Stomach smooth muscle (tissue), 2 donors: Measurements from ENCODE around the gene PKP4.

Experiments used
- H3K27ac ChIP-seq: one replicate; pipeline ENCODE4 v1.7.0; 2013; ENCODE audit warnings: mild to moderate bottlenecking, low read length, inconsistent platforms
- H3K27me3 ChIP-seq, 2 donors: one replicate each; pipeline ENCODE4 v1.7.0; 2013; ENCODE audit warnings: low read length in 2 of 2; ENCODE audit not compliant: insufficient read depth in 2 of 2, control insufficient read depth in 1 of 2
- H3K36me3 ChIP-seq, 2 donors: one replicate each; pipeline ENCODE4 v1.7.0; 2013; ENCODE audit warnings: low read length in 2 of 2; ENCODE audit not compliant: control insufficient read depth in 2 of 2, insufficient read depth in 2 of 2
- H3K4me1 ChIP-seq: one replicate; pipeline ENCODE4 v1.7.0; 2013; ENCODE audit warnings: low read length; ENCODE audit not compliant: control insufficient read depth, insufficient read depth
- H3K4me3 ChIP-seq, 2 donors: one replicate each; pipeline ENCODE4 v1.7.0; 2013; ENCODE audit warnings: low read length in 2 of 2
- H3K9ac ChIP-seq, 2 donors: one replicate each; pipeline ENCODE4 v1.7.0; 2013; ENCODE audit warnings: low read length in 2 of 2, mild to moderate bottlenecking in 1 of 2
- H3K9me3 ChIP-seq, 2 donors: one replicate each; pipeline ENCODE4 v1.7.0; 2013; ENCODE audit warnings: low read length in 2 of 2; ENCODE audit not compliant: control insufficient read depth in 2 of 2
- donor health status: healthy.
- donor health status: Pancreatic carcinoma.

The PKP4 gene

GRCh38 chr2:158662421-158662820 is 205.7 kb downstream of the PKP4 start:
- H3K4me3 ChIP-seq = no peak overlapping the region
- no peak overlapping the region for H3K27ac ChIP-seq
- H3K4me1 ChIP-seq = no peaks in the 10 kb centered on the region
- H3K9me3 ChIP-seq = no peaks in the 10 kb centered on the region
- peaks cover 10 to 30% of the 10 kb centered on the region in 2 donors for H3K36me3 ChIP-seq
- no peak overlapping the region for H3K9ac ChIP-seq
- H3K27me3 ChIP-seq = no peaks in the 10 kb centered on the region

- H3K4me1 ChIP-seq = no peaks in the 10 kb centered on the region
- H3K9ac ChIP-seq = no peak overlapping the region
- H3K27ac ChIP-seq = no peak overlapping the region
- no peak overlapping the region for H3K4me3 ChIP-seq
- no peaks in the 10 kb centered on the region for H3K27me3 ChIP-seq
- no peaks in the 10 kb centered on the region for H3K9me3 ChIP-seq
- peaks cover 10 to 33% of the 10 kb centered on the region in 2 donors for H3K36me3 ChIP-seq
Observed at GRCh38 chr2:158663796-158664195, 207.0 kb downstream of the PKP4 start.

- Histone ChIP-seq H3K27me3 (no peaks in the 10 kb centered on the region), H3K4me3 (no peak overlapping the region), H3K4me1 (no peaks in the 10 kb centered on the region), H3K9ac (no peak overlapping the region), H3K36me3 (peaks cover 14 to 34% of the 10 kb centered on the region in 2 donors), H3K27ac (no peak overlapping the region), H3K9me3 (no peaks in the 10 kb centered on the region)
Observed at GRCh38 chr2:158664987-158665386, 208.2 kb downstream of the PKP4 start.

GRCh38 chr2:158665536-158666302 is 209.0 kb downstream of the PKP4 start:
- H3K4me1 ChIP-seq = no peaks in the 10 kb centered on the region
- H3K27me3 ChIP-seq = no peaks in the 10 kb centered on the region
- H3K36me3 ChIP-seq = peaks cover 14 to 36% of the 10 kb centered on the region in 2 donors
- no peak overlapping the region for H3K27ac ChIP-seq
- H3K4me3 ChIP-seq = no peak overlapping the region
- H3K9ac ChIP-seq = no peak overlapping the region
- no peaks in the 10 kb centered on the region for H3K9me3 ChIP-seq

GRCh38 chr2:158666969-158667368 is 210.2 kb downstream of the PKP4 start:
- no peak overlapping the region for H3K9ac ChIP-seq
- peaks cover 14 to 29% of the 10 kb centered on the region in 2 donors for H3K36me3 ChIP-seq
- H3K27me3 ChIP-seq = no peaks in the 10 kb centered on the region
- H3K4me3 ChIP-seq = no peak overlapping the region
- H3K27ac ChIP-seq = no peak overlapping the region
- no peaks in the 10 kb centered on the region for H3K4me1 ChIP-seq
- no peaks in the 10 kb centered on the region for H3K9me3 ChIP-seq

GRCh38 chr2:158667586-158667985 is 210.8 kb downstream of the PKP4 start:
- H3K4me1 ChIP-seq = no peaks in the 10 kb centered on the region
- H3K4me3 ChIP-seq = no peak overlapping the region
- no peak overlapping the region for H3K9ac ChIP-seq
- no peaks in the 10 kb centered on the region for H3K27me3 ChIP-seq
- no peaks in the 10 kb centered on the region for H3K9me3 ChIP-seq
- H3K27ac ChIP-seq = no peak overlapping the region
- peaks cover 14 to 29% of the 10 kb centered on the region in 2 donors for H3K36me3 ChIP-seq

- no peaks in the 10 kb centered on the region for H3K9me3 ChIP-seq
- H3K27ac ChIP-seq = no peak overlapping the region
- no peaks in the 10 kb centered on the region for H3K4me1 ChIP-seq
- H3K4me3 ChIP-seq = no peak overlapping the region
- peaks cover 14 to 27% of the 10 kb centered on the region in 2 donors for H3K36me3 ChIP-seq
- H3K27me3 ChIP-seq = no peaks in the 10 kb centered on the region
- H3K9ac ChIP-seq = no peak overlapping the region
Observed at GRCh38 chr2:158668001-158668765, 211.4 kb downstream of the PKP4 start.

- no peaks in the 10 kb centered on the region for H3K27me3 ChIP-seq
- no peak overlapping the region for H3K4me3 ChIP-seq
- no peak overlapping the region for H3K27ac ChIP-seq
- H3K9me3 ChIP-seq = no peaks in the 10 kb centered on the region
- H3K4me1 ChIP-seq = no peaks in the 10 kb centered on the region
- peaks cover 5 to 27% of the 10 kb centered on the region in 2 donors for H3K36me3 ChIP-seq
- no peak overlapping the region for H3K9ac ChIP-seq
Observed at GRCh38 chr2:158670292-158670691, 213.5 kb downstream of the PKP4 start.

GRCh38 chr2:158671360-158672245 is 214.9 kb downstream of the PKP4 start:
- Histone ChIP-seq H3K4me3 (no peak overlapping the region), H3K4me1 (no peaks in the 10 kb centered on the region), H3K9me3 (no peaks in the 10 kb centered on the region), H3K27me3 (no peaks in the 10 kb centered on the region), H3K9ac (no peak overlapping the region), H3K36me3 (peaks cover 8 to 36% of the 10 kb centered on the region in 2 donors), H3K27ac (no peak overlapping the region)

- Histone ChIP-seq H3K9me3 (no peaks in the 10 kb centered on the region), H3K4me1 (no peaks in the 10 kb centered on the region), H3K4me3 (no peak overlapping the region), H3K9ac (no peak overlapping the region), H3K27ac (no peak overlapping the region), H3K27me3 (no peaks in the 10 kb centered on the region), H3K36me3 (peaks cover 14 to 42% of the 10 kb centered on the region in 2 donors)
Observed at GRCh38 chr2:158676295-158676694, 219.5 kb downstream of the PKP4 start.
